ENCODE measurements around the gene RNF31.
A peak's percentile ranks its signal among the peaks of the same experiment; 100 is the strongest.

RNF31 gene

DNA sequence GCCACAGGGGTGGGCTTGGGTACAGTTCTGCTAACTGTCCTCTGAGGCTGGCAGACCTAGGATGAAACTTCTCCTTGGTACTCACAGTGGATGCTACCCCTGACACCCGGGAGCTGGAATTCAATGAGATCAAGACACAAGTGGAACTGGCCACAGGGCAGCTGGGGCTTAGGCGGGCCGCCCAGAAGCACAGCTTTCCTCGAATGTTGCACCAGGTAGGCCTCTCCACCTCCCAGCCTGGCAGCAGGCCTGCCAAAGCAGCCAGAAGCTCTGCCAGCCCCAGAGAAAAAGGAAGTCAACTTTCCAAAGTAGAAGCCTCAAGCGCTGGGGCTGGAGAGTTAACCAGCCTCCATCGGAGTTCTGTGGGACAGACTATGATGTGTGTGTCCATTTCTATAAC, 30.1 kb upstream of the RNF31 start:
- DNase-seq = no peak

DNA sequence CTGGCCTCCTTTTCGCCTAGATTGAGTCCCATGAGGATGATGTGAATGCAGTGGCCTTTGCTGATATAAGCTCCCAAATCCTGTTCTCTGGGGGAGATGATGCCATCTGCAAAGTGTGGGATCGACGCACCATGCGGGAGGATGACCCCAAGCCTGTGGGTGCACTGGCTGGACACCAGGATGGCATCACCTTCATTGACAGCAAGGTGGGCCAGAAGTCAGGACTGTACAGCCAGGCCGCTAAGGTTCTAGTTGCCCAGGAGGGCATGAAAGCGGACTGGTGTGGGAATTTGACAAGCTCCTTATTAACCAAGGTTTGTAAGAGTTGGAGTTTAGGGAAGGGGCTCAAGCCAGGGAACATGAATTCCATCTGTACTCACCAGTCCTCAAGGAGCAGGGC, 27.6 kb upstream of the RNF31 start:
- DNase-seq = no peak

DNA sequence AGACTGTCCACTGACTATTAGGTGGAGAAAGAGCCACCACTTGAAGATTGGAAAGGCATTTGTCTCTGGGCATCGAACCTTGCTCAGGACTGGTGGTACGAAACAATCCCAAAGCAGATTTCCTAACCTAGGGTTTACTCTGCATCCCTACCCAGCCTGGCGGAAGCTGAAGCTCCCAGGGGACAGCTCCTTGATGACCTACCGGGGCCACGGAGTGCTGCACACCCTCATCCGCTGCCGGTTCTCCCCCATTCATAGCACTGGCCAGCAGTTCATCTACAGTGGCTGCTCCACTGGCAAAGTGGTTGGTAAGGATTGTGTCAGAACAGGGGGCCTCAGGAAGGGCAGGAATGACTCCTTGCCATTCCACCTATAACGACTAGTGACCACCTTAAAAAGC, 26.1 kb upstream of the RNF31 start:
- DNase-seq = no peak

DNA sequence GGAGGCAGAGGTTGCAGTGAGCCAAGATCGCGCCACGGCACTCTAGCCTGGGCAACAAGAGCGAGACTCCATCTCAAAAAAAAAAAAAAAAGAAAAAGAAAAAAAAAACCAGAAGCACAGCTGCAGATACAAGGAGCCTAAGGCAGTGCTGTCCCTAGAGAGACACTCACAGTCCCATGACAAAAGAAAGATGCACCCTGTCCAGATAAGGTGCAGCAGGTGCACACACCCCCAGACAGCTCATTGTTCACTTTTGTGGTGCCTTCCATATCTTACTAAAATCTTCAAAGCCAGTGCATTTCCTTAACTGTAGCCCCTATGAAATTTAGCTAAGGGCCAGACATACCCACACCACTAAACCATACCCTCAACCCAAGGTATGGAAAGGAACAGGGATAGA, 24.9 kb upstream of the RNF31 start:
- no peak for DNase-seq

GRCh38 chr14:24122898-24123297, 24.4 kb upstream of the RNF31 start:
- DNase-seq = no peak

DNA sequence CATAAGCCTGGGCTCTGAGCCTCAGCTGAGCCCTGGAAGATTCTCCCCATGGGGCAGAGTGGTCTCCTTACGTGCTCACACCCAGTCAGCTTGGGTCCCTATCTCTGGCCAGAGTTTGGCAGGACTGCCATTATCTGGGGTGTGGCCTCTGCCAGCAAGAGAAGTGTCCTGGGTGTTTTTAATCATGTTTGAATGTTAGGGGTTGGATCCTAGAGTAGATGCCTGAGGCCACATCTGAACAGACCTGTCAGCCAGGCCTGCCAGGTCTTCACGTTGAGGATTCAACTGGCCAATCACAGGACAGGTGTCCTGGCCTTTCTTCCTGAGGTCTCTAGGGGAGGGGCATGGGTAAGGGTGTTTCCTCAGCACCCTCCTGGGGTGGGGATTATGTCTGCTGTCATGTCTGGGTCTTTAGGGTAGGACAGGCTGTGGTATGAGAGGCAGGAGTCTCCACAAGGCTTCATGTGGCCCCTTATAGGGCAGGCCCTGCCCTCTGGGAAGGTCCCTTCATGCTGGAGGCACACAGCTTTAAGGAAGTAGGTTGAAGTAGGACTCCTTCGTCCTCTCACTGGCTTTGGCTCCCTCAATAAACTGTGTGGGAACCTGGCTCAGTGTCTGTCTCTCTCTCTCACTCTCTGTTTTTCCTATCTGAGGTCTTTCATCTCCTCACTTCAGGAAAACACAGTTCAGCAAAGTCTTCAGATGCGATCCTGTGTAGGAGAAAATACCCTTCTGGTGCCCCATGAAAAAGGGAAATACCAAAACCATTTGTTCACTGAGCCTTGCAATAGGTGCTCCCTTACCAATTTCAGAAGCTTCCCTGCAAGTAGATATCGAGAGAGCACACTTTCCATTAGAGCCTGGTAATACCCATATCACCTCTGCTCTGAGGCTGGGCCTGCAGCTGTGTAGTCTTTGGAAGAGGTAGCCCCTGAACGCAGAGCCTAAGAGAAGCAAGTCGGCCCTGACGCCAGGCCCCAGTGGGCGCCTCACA, 23.6 kb upstream of the RNF31 start:
- DNase-seq = no peak

- no peak for DNase-seq
These were observed 20.4 kb upstream of the RNF31 start for GRCh38 chr14:24126939-24127338.

DNA sequence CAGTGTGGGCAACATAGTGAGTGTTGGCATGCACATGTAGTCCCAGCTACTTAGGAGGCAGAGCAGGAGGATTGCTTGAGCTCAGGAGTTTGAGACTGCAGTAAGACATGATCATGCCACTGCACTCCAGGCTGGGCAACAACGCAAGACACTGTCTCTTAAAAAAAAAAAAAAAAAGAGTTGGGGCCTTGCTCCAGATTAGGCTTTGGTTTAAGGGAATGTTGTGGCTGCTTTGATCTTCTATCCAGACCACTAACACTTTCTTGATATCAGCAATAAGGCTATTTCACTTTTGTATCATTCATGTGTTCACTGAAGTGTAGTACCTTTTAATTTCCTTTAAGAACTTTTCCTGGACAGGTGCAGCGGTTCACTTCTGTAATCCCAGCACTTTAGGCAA, 19.6 kb upstream of the RNF31 start:
- DNase-seq = no peak

GRCh38 chr14:24129410-24129998, 17.8 kb upstream of the RNF31 start:
- DNase-seq = no peak

DNA sequence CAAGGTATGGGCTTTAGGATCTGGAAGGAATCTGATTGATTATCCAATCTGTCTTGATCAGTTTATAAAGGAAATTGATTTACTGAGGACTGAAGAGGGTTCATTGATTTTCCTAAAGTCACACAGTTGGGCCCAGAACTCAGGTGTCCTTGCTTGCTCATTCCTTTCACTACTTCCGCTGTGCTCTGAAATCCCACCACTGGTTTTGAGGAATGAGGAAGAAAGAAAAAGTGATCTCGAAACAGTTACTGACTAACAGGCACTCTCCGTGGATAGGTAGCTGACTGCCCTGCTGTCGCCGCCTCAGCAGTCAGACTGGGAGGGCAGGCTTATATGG, 16.9 kb upstream of the RNF31 start, which contains the start of gene FITM1:
Gene FITM1 (plus strand): TSS at position 280 of the 337 bp plus-strand sequence. CDS start 905 bp downstream, outside the sequence.
- no peak for DNase-seq

- no peak for DNase-seq
These were observed 16.4 kb upstream of the RNF31 start for GRCh38 chr14:24130717-24131548.

DNA sequence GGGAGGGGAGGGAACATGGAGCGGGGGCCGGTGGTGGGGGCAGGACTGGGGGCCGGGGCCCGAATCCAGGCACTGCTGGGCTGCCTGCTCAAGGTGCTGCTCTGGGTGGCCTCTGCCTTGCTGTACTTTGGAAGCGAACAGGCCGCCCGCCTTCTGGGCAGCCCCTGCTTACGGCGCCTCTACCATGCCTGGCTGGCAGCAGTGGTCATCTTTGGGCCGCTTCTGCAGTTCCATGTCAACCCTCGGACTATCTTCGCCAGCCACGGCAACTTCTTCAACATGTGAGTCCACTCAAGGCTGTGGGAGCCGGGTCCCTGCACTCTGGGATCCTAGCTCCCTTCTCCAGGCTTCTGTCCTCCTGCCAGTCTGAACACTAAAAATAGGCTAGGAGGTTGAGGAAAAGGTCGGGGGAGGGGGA, 15.7 kb upstream of the RNF31 start:
- no peak for DNase-seq

DNA sequence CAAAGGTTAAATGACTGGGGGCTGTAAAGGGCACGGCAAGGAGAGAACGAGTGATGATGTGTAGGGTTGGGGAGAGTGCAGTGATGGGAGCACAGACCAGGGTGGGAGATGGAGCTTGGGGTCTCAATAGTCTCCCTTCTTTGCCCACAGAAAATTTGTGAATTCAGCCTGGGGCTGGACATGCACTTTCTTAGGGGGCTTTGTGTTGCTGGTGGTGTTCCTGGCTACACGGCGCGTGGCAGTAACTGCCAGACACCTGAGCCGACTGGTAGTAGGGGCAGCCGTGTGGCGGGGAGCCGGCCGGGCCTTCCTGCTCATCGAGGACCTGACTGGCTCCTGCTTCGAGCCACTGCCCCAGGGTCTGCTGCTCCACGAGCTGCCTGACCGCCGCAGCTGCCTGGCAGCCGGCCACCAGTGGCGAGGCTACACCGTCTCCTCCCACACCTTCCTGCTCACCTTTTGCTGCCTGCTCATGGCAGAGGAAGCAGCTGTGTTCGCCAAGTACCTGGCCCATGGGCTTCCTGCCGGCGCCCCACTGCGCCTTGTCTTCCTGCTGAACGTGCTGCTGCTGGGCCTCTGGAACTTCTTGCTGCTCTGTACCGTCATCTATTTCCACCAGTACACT, 15.1 kb upstream of the RNF31 start:
- no peak for DNase-seq

DNA sequence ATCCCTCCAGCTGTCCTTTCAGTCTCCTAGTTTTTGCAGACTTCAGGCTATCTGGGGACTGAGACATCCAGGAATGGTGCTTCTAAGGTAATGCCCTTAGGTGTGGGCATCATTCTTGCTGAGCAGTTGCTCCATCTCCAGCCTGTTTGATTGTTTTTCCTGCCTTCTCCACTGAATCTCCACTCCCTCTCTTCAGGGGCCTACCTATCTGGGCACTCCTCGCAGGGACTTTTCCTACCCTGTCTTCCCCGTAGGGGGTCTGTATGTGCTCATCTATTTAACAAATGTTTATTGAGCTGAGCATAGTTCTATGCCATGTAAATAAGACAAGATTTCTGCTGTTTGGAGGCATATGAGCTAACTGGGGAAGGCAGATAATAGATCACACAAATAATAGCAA, 14.3 kb upstream of the RNF31 start:
- no peak for DNase-seq

GRCh38 chr14:24133735-24134134, 13.6 kb upstream of the RNF31 start:
- DNase-seq = no peak

DNA sequence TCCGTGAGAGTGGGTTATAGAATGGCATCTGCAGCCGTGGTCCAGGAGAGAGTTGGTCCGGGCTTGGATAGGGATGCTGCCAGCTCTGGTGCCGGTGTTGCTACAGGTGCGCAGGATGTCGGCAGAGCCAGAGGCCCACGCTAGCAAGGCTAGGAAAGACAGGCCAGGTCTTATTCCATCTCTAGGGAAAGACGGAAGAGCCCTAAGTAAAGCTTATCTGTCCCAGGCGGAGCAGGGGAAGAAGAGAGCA, 11.8 kb upstream of the RNF31 start:
- no peak for DNase-seq

DNA sequence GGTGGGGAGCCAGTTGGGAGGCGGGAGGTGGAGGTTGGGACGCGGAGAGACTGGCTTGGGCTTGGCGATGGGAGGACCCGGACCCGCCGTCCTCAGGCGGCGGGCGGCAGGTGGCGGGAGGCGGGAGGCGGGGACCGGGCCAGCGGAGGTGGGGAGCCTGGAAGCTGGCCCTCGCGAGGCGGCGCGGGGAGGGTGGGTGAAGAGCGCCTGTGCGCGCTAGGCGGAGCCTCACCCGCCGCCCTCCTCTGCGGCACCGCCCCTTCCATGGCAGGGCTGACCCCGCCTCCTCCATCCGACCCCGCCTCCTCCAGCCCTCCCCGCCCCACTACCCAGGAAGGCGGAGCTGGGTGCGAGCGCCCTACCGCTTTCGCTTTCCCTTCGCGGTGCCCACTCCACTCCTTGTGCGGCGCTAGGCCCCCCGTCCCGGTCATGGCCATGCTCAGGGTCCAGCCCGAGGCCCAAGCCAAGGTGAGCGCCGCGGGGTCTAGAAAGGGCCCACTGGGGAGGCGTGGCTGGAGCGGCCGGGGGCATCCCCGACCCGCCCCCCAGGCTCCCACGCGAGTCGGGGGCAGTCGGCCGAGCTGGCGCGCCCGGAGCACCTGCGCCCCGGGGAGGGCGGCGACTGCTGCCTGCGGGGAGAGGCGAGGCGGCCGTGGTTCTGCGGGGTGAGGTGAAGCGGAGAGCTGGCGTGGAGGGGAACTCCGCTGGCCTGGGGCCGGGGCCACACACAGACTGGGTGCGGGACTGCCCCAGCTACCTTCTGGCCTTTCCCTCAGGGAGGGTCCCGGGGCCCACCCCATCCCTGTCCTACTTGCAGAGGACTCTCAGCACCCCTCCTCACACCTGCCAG, 11.2 kb upstream of the RNF31 start, which contains the start of gene PSME1:
Gene PSME1 (plus strand): TSS at position 361 of the 850 bp plus-strand sequence. CDS start 69 bp downstream, at position 430.
- DNase-seq = peak; percentile 72

DNA sequence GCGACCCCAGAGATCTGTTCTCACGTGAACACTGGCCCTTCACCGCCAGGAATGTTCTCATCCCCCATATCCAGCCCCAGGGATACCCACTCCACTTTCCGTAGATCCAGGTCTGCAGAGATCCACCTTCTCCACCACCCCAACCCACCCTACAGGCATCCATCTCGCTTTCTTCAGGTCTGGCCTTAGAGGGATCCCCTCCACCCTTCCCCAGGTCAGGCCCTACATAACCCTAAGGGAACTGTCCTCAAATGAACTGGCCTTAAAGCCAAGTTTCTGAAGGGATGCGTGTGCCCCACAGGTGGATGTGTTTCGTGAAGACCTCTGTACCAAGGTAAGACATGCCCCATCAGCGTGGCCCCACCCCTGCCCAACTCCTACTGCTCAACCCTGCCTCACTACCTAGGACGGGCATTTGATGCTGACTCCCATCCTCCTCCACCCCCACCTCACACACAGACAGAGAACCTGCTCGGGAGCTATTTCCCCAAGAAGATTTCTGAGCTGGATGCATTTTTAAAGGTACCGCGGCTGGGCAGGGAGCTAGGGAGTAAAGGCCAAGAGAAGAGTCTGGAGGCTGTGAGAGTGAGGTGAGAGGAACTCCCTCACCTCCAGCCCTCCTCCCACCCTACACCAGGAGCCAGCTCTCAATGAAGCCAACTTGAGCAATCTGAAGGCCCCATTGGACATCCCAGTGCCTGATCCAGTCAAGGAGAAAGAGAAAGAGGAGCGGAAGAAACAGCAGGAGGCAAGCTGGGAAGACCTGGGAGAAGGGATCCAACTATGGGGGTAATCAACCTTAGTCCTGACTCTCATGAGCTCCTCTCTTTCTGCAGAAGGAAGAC, 10.4 kb upstream of the RNF31 start:
- DNase-seq = no peak

GRCh38 chr14:24137529-24138395, 9.5 kb upstream of the RNF31 start:
- no peak for DNase-seq
